MM.1S (cell line): ENCODE measurements around the gene SLC6A20.

ENCODE experiments used
- EZH2 ChIP-seq: fragments of 300-600 bp; sonication (generic); optimal IDR thresholded peaks from 2 replicates; pipeline ENCODE3; 2017; ENCODE audit warnings: low read depth, mild to moderate bottlenecking, antibody characterized with exemption, low read length, mixed read lengths
- TF ChIP-seq, protein P1 (sequence below): fragments of 300-600 bp; sonication (generic); IDR thresholded peaks from 2 replicates; pipeline ENCODE4 v1.5.1; 2016; ENCODE audit warnings: antibody characterized with exemption, low read length, mixed read lengths

DNA sequence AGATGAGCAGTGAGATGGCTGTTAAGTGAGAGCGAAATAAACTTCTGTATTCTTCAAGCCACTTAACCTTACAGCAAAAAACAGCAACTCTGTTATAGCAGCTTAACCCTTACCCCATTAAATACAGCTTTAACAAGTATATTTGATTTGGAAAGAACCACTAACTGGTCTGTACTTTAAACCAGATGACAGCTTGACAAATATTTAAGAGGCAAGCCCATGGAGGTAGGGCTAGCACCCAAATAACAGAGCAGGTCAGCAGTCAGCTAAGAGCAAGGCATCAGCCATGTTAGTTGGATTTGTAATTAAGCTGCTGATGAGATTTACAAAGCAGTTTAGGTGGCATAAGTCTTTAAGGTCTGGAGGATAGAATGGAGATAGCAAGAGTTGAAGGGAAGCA lies 42.1 kb upstream of the SLC6A20 start:
- TF ChIP-seq, protein P1, sequence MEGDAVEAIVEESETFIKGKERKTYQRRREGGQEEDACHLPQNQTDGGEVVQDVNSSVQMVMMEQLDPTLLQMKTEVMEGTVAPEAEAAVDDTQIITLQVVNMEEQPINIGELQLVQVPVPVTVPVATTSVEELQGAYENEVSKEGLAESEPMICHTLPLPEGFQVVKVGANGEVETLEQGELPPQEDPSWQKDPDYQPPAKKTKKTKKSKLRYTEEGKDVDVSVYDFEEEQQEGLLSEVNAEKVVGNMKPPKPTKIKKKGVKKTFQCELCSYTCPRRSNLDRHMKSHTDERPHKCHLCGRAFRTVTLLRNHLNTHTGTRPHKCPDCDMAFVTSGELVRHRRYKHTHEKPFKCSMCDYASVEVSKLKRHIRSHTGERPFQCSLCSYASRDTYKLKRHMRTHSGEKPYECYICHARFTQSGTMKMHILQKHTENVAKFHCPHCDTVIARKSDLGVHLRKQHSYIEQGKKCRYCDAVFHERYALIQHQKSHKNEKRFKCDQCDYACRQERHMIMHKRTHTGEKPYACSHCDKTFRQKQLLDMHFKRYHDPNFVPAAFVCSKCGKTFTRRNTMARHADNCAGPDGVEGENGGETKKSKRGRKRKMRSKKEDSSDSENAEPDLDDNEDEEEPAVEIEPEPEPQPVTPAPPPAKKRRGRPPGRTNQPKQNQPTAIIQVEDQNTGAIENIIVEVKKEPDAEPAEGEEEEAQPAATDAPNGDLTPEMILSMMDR: no peak
- no peak for TF ChIP-seq EZH2
